HG02885 (cell line): Measurements from ENCODE around the gene OR10G3.

Experiments
- ATAC-seq: cut with Tn5 transposase; IDR thresholded peaks from one replicate; pipeline ENCODE4 v1.9.1; 2021; ENCODE audit warnings: mild to moderate bottlenecking; ENCODE audit not compliant: unreplicated experiment, poor library complexity

The OR10G3 gene

DNA sequence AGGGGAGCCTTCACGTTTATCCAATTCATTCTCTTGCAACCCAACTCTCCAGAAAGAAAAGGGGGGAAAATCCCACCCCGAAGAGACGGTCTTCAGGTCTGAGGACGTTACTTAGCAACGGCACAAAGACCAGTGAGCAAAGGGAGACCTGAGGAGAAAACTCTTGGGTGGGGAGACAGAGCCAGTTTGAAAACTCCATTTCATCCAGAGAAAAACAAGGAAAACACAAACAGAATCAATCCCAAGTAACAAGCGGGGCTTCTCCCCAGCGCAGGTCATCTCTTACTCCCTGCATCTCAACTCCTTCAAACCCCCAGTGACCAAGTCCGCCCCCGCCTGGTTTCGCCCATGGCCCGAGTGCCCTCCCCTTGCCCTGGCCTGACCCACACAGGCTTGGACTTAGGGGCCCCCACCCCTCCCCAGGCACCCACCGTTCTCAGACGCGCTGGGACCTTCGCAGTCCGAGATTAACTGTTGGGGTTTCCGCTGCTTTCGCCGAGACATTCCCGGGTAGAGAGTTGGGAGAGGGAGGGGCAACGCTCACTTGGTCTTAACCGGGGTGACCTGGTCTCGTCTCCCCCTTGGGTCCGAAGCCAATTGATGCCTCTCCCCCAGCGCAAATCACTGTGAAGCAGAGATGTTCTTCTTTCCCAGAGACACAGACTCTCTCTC, 43.3 kb downstream of the OR10G3 start:
- ATAC-seq: no peak

DNA sequence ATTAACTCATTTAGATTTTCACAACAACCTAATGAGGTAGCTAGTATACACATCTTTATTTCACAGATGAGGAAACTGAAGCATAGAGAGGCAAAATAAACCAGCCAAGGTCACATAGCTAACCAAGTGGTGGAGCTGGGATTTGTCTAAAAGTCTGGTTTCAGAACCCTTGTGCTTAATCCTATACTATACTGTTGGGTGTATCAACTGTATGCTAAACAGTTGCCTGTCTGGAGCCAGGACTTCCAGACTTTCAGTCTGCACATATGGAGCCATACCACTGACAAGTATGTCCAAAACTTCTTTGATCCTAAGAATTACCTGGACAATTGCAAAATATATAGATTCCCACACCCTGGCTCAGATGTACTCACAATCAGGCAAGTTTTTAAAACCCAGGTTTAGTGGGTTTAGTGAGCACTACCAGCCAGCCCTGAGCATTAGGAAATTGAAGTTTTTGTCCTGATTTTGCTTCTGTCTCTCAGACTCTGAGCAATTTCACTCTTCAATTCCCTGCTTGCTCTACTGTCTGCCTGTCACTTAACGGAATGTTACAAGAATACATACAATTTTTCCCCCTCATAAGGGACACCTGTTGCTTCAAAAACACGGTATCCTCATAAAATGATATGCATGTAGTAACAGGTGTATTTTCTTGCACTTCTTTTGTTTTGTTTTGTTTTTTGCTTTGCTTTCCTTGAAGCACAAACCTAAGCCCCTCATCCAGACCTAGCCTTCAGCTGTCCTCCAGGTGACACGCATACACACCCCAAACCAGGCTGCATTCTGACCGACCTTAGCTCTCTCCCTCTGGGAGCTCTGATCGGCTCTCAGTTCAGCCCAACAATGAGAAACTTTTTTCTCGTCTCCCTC, 44.1 kb downstream of the OR10G3 start:
- no peak for ATAC-seq

DNA sequence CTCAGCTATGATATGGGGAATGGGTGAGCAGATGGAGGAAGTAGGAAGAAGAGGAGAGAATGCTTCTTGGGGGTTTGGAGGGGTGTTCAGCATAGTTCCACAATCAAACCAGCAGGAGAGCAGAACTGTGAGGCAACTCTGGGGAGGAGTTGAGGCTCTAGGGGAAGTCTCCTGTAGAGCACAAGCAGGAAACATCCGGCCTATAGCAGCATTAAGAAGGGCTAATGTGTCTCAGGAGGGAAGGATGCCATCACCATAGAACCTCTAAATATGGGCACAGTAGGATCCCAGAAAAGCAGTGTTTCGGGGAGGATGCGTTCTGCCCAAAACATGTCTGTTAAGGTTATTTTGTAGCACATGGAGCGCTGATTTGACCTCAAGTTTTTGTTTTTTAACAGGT, 45.3 kb downstream of the OR10G3 start:
- ATAC-seq: no peak

DNA sequence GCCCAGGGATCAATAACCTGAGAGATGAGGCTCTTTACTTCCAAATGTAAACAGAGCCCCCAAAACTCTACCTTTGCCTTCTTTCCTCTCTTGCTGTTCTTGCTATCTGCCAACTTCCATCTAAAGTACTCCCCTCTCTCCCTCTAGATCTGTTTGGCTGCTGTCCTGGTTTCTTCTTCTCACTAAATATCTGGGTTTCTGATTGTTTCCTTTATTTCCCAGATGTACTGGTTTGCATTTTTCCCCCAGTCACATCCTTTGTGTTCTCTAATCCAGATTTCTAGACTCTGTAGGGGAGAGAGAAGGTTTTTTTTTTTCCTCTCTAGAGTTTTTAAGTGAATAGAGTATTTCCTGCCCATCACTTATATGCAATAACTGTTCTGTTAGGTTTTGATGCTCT, 46.6 kb downstream of the OR10G3 start:
- no peak for ATAC-seq

DNA sequence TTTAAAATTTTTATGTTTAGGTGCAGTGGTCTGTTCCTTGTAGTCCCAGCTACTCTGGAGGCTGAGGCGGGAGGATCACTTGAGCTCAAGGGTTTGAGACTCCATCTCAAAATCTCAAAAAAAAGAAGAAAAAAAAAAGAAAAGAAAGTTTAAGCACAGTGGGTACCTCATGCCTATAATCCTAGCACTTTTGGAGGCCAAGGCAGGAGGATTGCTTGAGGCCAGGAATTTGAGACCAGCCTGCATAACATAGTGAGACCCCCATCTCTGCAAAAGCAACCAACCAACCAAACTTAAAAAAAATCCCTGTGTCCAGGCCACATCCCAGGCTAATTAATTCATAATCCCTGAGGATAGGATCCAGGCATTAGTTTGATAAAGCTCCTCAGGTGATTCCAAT, 50.4 kb downstream of the OR10G3 start:
- no peak for ATAC-seq

DNA sequence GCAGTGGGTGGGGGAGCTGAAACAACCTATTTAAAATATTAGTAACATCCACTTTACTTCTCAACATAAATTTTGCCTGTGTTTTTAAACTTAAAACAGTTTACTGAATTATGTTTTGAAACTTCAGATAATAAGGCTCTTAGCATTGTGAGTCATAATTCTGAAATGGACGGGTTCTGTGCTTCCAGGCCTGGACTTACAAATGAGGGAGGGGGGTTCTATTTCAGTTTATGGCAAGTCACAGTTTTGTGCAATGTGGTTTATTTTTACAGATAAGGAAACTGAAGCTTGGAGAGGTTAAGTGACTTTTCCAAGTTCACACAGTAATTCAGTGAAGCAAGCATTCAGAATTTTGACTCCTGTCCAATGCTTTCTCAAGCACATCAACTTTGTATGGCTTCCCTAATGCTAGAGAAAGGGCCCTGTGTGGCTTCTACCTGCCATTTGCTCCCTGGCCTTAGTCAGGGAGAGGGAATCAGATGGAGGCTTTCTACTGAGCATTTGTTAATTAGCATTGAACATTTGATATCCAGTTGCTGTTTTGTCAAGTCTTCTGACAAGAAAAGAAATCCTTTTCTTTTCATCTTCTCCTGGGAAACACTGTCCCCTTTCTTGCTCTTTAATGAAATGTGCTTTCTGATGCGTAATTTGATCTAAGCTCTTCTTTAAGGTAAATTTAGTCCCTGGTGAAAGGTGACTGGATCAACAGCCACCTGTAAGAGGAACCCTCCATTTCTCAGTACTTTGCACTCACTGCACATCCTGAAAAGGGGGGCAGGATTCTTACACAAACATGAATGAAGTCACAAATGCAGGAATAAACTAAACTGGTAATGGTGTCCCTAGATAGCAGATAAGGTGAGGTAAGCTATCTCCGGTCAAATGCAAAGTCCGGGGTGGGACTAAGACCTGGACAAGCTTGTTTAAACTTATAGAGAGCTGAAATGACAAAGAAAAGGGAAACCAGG, 51.2 kb downstream of the OR10G3 start:
- no peak for ATAC-seq

DNA sequence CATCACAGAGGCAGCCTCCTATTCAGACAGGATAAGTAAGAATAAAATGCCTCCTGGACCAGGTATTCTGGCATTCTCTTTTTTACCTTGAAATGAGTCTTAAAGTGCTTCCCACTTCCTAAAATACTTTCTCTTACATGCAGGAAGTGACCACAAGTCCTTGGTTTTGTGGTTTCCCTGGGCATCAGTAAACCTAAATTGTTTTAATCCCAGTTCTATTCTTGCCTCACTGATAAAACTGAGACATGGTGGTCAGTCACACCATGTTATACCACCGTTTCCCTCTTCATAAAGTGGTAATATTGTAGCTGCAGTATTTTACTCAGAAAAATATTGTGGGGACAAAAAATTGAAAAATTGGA, 52.6 kb downstream of the OR10G3 start:
- ATAC-seq: no peak

DNA sequence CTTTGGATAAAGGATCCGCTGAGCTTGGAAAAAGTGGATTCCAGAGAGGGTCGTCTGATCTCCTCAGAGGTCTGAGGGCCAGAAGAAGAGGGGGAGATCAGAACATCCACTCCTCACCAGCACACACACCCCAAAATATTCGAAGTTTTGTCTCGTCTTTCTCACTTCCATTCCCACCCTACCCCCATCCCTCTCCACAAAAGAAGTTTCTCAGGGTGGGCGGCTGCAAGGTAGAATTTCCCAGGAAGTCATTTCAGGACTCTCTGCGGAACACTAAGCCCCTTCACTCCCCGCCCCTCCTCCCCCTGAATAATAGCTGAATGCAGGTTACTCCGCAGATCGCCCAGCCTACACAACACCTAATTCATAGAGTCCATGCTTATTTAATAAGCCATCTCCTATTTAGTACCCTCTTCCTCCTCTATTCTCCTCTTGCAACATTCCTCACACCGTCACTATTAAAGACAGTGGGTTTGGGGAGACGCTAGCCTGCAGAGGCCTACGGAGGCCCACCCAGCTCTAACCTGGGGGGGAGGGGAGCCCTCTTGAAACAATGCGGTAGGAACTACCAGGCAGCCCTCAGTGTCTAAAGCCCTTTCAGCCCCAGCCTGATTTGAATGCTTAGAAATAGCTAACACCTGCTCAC, 53.1 kb downstream of the OR10G3 start:
- ATAC-seq: no peak

DNA sequence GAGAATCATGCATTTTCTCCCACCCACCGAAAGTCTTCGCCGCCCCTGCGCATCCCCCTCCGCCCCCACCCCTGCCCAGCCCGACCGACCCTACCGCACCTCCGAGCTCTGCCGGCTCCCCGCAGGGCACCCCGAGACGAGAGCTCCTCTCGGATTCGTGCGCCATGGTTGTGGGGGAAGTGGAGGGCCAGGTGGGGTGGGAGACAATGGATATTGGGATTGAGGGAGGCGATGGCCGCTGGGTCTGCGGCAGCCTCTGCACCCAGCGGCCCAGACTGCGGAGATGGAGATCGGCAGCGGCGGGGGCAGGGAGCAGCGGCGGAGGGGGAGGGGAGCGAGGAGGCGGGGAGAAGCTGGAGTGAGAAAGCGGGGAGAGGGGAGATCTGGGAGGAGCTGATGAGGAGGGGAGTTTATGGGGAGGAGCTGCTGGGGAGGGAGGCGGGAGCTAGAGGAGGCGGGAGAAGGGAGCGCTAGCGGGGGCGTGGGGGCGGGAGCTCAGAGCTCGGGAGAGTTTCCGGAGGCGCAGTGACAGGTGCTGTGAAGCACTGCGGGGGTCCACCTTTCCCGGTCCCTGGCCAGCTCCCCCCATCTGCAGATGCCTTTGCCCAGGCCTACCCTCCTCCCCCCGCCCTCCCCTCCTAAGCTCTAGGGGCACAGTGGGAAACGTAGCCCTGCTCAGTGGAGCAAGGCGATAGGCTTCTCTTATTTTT, 53.8 kb downstream of the OR10G3 start, which contains the start of gene SALL2:
TSS of gene SALL2 (minus strand) at position 385 of the 710 bp plus-strand sequence. CDS start at position 166, 219 bp downstream.
- ATAC-seq: peak; percentile 67

DNA sequence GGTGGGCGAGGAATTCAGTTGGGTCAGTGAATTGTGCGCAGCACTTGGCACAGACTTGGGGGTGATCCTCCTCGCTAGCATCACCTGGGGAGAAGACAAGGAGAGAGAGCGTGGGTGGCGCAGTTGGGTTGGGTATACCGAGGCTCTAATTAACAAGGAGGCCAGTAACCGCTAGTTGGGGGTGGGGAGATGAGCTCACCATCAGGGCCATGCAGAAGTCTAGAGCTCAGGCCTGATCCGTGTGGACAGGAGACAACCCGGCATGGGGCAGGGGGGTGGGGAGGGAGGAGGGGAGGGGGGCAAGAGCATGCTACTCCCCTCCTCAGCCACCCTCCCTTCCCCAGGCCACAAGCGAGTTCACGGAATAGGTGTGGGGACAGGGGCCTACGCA, 54.3 kb downstream of the OR10G3 start:
- ATAC-seq: no peak

DNA sequence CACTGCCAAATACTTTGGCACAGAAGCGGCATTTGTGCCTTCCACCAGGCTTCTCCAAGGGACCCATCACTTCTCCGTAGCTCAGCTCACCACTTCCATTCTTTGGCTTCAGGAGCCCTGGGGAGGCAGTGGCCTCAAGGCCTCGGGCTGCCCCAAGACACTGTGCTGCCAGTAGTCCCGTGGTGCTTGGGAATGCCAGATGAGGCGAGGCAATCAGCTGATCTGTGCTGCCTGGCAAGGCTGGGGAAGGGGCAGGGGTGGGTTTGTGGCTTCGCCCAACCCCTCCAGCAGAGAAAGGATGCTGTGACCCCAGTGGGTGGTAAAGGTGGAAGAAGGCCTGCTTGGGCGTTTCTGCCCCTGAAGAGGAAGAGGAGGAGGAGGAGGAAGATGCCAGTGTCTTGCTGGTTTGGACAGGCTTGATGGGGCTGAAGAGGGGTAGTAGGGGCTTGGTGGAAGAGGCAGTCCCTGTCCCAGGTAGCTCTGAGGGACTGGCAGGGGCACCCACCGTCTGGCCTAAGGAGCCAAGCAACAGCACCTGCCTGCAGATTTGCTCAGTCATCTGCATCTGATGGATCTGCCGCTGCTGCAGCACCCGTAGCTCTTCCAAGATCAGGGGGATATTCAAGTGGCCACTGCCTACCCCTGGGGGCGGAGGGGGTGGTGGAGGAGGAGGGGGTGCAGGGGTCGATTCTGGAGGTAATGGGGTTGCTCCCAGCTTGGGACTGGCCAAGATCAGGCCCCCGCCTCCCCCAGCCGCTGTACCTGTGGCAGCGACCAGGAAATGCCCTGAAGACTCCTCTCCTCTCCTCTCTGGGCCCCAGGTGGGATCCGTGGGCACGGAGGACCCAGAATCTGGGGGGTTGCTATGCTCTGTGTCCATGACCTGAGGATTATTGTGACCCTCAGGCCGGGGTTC, 55.0 kb downstream of the OR10G3 start:
- no peak for ATAC-seq

DNA sequence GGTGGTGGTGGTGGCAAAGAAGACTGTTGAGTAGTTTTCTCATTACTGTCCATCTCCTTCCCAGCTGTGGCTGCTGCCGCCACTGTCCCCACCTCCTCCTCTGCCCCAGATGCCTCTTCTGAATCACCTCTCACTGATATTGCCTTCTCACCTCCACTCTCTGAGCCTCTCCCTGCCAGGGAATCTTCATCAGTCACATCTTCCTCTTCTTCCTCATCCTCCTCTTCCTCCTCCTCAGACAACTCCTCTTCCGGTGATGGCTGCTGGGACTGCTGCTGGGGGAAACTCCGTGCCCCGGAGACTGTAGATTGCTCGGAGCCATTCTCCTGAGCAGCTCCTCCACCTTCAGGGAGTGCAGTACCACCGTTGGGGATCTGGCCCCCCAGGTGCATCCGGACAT, 56.7 kb downstream of the OR10G3 start:
- no peak for ATAC-seq

DNA sequence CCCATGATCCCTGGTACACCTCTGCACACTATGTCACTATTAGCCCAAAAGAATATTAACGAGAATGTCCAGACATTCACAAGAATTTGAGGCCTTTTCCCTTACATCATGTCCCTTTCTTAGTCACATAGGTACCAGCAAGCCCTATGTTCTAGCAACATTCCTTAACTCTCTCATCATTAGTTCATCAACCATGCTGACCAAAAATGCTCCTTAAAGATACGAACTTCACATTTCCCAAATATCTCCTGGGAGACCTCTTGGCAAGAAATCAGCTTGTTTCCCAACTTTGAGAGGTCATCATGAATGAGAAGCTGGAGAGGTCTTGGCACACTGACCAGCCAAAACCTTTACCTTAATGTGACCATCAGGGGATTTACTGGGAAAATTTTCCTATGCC, 58.4 kb downstream of the OR10G3 start:
- no peak for ATAC-seq

DNA sequence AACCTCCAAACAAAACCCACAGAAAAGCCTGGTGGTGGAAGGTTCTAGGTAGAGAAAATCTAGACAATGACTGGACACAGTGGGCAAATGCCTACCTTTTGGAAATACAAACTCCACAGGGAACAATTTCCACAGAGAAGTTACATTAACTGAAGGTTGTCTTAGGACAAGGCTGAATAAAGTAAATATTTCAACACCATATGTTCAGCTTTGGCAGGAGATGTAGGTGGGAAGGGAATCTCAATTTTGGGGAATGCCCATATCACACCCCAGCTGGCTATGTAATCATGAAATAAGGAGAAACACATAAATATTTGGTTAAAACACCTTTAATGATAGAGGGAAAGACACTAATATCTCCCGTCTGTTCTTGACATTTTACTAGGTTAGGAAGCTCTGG, 59.1 kb downstream of the OR10G3 start:
- ATAC-seq: no peak

DNA sequence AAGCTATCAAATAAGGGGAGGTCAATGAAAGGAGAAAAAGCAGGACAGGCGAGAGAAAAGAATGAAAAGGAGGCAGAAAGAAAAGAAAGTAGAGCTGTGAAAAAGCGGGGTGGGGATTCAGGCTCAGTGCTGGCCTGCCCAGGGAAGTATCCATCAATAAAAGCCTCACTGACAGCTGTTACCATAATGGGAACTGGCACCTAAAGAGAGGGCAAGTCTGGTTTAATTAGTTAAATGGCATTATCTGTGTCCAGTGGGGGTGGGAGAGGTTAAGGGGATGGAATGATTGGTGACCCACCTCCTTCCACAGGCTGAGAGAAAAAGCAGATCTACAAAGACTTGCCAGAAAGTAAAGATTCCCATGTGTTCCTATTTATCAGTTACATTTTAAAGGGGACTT, 61.2 kb downstream of the OR10G3 start:
- no peak for ATAC-seq
